NCI-H2196 (cell line): ENCODE measurements around the gene SLC38A8.

ENCODE experiments used
- DNase-seq: peaks from one replicate; lab custom pipeline; 2025; ENCODE audit not compliant: unreplicated experiment; lab: John Stamatoyannopoulos, UW

The SLC38A8 gene

DNA sequence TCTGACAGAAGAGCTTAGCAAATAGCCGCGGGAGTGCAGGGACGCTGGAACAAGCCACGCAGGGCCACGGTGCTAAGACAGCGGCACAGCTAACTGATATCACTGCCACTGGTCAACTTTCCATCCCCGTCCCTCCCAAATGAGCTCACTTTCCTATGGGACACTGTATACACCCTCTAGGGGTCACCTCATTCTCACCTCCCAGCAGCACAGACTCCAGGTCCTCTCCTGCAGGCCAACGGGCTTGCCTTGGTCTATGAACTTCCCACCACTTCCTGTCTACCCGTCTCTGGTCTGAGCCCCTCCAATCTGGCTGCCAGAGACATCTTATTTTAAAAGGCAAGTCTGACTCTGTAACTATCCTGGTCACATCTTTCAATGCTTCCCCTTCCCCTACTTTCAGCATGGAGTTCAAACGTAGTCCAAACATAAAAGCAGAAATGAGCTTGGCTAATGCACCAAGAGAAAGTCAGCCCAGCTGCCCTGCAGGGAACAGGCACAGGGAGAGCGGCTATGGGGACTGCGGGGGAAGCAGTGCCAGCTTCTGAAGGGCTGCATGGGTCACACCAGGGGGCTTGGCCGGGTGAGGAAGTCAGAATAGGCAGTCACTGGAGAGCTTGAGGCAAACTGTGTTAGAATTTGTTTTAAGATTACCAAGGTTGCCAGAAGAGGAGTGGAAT, 26.3 kb upstream of the SLC38A8 start:
- DNase-seq: no peak

DNA sequence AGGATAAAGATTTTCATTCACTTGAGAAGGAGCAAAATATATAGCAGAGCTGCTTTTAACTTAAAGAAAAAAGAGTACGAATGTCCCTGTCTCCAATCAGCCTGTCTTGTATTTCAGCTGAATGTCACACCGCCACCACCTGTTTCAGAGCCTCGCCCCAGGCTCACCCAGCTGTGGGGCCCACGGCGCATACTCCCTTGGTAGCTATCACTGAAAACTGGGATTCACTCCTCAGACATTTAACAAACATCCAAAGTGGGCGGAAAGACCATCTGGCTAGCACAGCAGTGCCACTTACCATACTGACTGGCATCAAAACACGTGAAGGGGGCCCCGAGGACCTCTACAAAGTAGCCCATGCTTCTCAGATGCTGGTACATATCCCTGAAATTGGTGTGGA, 25.4 kb upstream of the SLC38A8 start:
- no peak for DNase-seq

DNA sequence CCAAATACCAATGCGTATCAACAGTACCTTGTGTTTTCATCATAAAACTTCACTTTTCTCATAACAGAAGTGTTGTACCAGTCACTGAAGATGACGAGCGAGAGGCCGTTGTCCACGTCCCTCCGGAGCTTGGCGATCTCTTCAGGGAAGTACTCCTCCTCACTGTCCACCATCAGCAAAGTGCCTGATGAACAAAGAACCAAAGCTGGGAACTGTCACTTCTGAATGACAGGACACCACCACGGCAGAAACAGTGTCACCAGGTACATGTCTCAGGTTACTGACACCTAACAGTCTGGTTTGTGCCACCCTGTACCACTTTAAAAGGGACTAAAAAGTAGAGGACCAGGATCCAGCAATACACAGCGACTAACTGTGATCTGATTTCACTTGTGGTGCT, 25.0 kb upstream of the SLC38A8 start:
- DNase-seq: no peak

DNA sequence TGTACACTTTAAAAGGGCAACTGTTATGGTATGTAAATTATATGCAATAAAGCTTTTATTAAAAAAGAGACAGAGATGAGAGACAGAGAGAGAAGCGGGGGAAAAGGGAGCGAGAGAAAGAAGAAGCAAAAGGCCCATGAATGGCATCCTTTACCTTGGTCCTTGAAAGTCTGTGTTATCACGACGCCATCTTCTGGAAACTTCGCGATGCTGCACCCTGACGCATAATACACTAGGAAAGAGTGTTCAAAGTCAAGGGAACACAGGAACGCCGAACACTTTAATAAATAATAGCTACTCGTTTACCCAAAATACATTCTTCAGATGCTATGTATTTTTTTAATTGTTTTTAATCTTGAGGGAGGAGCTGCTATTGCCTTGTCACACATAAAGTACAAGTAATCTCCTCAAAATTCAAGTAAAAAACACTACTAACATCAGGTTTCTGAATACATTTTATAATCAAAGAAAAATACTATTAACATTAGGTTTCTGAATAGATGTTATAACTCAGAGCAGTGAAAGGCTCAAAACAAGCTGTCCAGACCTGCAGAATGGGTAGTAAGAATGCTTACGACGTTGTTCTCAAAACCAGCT, 23.0 kb upstream of the SLC38A8 start:
- peak; percentile 46 for DNase-seq

DNA sequence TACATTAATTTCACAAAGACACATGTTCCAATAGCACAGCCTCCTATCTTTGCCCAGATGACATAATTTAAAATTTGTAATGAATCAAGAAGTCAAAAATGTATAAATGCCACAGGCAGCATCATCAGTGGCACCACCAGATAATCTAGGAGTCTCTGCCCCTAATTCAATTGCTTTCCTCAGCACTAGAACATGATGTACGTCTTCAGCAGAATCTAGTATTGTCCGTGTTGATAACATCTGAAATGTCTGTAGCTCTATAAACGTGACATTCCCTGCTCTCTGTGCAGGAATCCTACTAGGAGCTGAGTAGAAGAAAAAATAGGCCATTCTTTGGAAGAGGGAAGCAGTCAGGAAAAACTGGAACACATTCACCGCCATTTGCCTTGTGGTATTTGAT, 21.4 kb upstream of the SLC38A8 start:
- DNase-seq: no peak

DNA sequence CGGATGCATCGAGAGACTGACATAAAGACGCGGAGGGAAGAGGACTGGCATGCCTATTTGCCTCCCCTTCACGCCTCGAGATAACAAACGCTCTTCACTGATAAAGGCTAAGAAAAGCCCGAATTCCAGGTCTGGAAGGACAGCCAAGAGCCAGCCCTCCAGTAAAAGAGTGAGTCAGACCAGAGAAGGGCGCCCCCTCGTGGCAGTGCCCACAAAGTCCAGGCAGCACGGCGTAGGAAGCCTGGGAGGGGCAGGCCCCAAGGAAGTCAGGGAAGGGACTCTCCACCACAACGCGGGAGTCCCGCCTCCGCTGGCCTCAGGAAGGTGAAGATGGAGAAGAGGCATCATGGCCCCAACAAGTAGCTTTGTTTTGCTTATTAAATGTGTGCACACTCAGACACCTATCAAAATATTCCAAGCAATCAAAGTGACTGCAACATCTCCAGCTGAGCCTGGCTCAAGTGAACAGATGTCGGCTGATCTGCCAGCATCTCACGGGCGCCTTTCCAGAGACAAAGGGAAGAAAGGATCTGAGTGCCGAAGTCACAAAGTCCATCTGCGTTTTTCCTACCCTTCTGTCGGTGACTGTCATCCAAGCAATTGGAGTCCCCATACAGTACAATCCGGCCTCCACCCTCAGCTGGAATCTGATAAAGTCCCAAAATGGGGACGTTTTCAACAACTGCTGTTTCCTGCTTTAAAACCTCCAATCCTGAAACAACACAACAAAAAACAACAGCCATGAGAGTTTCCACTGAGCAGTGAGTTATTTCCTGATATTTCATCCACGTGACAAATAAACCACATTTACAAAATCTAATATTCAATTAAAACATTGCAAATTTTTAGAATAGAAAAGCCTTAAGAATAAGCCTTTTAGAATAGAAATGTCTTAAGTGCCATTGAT, 20.4 kb upstream of the SLC38A8 start:
- DNase-seq: peak; percentile 62

DNA sequence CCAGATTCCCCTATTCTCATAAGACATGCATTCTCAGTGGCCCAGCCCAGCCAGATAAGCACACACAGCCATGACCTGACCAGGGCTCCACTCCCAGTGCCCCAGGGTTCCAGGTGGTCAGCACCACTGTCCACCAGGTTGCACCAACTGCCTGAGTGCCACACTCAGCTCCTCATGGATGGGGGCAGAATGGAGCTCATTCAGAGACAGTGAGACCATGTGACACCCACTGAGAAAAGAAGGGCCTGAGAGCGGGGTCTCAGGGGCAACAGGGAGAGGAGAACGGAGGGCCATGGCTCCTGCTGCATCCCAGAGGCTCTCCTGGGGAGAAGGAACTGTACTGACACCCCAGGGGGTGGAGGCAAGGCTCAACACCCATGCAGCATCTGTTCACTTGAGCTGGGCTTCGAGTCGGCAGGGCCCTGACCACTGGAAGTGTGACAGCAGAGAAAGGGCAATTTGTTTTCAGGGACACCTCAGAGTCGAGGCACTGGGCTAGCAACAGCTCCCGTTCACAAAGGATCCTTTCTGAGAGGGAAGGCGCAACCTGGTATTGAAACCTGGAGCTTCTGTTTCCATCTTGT, 18.7 kb upstream of the SLC38A8 start:
- no peak for DNase-seq

DNA sequence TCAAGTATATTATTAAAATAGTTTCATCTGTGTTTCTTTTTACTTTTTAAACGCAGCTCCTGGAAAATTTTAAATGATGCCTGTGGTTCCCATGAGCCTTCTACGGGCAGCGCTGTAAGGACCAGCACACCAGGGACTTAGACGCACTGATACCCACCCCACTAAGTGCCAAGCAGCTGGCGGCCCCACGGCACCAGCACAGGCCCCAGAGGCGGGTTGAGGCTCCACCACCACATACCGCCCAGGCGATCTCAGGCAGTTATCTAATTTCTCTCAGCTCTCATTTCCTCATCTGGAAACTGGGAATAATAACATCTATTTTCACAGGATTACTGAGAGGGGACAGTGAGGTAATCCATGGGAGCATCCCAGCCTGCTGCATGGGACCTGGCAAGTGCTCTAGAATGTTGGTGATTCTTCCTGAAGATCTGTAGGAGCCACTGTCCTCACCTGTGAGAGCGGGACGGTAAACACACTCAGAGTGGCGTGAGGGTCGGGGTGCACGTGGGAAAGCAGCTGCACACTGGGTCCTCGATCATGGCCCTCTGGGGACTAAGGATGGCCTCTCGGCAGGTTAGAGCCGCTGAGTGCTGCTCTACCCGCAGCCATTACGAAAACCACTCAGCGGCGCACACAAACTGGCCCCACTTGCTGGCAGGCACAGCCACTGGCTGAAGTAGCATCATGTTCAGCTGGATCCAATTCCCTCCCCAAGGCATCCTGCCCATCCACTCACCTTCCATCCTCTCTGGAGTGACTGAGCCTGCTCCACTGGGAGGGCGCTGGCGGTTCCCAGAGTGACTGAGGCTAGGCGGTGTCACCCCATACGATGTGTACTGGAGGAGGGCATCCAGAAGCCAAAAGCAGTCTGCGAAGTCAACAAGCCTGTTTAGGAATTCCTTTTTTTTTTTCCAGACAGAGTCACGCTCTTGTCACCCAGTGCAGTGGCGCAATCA, 17.6 kb upstream of the SLC38A8 start:
- no peak for DNase-seq

DNA sequence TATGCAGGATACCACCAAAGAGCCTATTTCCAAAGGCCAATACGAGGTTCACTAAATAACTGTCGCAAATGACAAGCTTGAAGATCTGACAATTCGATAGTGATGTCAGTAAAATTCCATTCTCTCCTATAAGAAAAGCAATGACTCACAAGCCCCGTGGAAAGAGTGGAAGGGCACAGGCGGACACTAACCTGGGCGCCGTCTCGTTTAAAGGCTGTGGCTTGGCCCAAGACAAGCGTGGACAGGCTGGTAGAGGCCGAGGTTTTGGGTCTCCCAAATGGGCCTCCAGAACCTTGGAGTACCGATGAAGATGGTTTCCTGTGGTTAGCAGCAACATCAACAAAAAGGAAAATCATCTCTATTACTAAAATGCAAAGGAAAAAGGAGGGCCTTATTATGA, 16.5 kb upstream of the SLC38A8 start:
- no peak for DNase-seq

DNA sequence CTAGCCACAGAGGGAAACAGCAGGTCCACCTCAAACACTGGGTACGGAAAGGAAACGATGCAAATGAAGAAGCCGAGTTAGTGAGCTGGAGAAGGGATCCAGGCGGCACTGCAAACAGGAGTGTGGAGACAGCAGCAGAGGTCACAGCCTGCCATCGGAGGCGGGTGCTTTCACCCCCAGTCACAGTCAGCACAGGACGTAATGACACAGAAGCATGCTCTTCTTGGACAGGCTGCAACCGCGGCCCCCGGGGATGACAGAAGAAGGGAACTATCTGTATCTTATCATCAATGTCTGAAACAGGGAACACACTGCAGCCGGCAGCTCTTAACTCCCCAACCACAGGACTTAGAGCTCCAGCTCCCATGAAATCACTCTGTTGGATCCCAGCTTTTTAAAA, 16.1 kb upstream of the SLC38A8 start:
- DNase-seq: no peak

DNA sequence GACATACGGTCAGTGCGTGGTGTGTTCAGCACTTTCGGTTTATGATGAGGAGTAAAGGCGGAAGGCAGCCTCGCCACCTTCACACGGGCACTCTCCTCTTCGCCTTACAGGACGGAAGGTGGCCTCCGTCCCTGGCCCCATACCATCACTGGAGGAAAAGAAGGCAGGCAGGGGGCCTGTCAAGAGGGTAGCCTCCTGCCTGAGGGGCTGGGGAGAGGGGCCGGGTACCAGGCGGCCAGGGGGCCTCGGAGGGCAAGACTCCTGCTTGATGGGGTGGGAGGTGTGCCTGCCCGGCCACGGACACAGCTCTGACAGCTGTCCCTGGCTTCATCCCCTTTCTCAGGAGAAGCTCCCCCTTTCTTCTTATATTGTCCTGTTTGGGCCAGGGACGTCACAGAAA, 15.6 kb upstream of the SLC38A8 start:
- no peak for DNase-seq

DNA sequence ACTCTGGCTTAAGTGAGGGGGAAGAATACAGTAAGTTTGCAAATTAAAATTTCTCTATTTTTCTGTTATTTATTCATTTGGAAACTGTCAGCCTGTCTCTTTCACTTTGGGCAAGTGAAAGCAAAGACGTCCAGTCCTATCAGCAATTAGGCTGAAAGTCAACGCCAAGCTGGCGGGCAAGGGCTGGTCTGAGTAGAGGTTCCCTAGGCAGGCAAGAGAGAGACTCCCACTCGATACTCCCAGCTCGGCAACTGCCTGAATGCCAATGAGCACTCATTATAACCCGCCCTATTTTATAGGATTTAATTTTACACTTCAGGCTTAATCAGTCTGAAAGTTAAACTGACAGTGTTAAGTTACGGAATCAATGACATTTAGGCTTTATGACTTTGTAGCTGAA, 14.3 kb upstream of the SLC38A8 start:
- DNase-seq: no peak

DNA sequence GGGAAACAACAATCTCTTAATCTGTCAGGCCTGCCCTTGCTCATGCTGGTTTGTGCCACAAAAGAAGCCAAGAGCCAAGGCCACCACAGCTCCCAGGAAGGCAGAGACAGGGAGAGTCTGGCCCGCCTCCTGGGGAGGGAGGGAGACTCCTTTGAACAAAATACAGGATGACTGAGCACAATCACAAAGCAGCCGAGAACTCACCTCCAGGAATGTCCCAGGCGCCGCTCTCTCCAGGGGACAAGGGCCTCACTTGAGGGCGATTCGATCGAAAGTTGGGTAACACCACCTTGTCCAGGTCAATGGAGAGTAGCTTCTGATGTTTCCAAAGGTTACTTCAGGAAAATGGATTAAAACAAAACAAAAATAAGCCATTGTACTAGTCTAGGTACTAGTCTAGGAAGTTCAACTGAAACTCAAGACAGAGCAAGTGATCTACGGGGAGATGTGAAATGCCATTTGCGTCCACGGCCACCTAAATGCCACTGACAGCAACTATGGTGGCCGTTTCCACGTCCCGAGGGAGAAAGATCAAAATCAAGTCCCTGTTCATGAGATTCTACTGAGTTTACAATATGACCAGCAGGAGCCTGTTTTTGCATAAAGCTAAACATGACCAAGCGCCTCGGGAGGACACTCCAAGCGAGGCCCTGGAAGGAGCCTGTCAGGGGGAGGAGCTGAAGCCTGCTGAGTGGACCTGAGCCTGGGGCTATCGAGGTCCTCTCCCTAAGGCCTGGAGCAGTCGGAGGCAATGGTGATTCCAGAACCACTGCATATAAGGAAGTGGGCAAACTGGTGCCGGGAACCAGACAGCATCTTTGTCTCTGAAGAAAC, 13.4 kb upstream of the SLC38A8 start:
- DNase-seq: no peak

DNA sequence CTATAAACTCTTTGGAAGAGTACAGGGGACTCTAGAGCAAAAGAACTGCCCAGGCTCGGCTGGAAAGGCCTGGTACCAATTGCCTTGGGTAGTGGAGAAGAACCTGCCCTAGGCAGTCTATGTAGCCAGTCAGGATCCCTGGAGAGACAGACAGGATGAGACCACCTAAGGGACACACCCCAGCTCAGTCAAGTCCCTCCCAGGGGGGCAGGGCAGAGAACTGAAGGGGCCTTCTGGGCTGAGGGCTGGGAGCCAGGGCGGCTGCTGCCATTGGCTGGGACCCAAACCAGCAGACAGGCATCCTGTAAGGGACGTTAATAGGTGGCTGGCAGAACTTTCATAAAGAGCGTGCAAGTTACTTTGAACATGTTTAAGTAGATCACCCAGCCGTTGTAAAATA, 12.8 kb upstream of the SLC38A8 start:
- DNase-seq: no peak

DNA sequence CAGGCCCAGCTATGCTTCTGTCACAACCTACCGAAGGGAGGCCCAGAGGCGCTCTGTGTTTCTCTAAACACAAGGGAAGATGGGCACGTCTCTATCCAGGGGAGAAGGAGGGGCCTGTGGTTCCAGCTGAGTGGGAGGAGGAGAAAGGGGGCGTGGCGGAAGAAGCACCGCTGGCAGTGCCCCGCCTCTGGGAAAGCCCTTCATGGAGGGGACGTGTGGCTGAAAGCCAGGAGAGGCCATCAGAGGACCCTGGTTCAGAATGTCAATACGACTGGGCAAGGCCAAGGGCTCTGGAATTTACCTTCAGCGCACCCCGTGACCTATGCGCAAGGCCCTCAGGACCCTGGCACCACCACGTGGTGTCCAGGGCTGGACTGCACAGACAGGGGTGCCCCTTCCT, 12.3 kb upstream of the SLC38A8 start:
- no peak for DNase-seq

DNA sequence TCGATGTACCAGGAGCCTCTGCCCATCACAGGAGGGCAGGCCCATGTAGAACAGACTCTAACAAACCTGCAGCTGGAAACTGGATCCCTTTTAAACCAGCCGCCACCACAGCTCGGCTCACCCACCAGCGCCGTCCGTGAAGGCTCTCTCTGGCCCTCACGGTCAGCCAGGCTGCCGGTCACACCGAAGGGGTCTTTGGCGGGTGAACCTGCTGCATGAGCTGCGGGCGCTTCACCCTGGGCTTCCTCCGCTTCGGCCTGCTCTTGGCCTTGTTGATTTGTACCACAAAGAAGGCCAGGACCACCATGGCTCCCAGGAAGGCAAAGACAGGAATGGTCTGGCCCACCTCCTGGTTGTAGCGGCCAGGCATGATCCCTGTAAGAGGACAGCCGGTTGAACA, 11.7 kb upstream of the SLC38A8 start:
- DNase-seq: no peak

DNA sequence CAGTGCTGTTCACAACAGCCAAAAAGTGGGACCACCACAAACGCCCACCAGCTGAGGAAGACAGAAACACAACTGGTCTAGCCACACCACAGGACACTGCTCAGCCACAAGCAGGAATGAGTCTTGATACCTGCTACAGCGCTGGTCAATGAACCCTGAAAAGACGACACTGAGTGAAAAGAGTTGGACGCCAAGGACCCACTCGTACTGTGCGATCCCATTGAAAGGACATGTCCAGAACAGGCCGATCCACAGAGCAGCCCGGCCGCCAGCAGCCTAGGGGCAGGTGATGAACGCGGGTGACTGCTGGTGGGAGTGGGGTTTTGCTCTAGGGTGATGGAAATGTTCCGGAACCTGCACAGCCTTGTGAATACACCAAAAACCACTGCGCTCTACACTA, 10.6 kb upstream of the SLC38A8 start:
- no peak for DNase-seq

DNA sequence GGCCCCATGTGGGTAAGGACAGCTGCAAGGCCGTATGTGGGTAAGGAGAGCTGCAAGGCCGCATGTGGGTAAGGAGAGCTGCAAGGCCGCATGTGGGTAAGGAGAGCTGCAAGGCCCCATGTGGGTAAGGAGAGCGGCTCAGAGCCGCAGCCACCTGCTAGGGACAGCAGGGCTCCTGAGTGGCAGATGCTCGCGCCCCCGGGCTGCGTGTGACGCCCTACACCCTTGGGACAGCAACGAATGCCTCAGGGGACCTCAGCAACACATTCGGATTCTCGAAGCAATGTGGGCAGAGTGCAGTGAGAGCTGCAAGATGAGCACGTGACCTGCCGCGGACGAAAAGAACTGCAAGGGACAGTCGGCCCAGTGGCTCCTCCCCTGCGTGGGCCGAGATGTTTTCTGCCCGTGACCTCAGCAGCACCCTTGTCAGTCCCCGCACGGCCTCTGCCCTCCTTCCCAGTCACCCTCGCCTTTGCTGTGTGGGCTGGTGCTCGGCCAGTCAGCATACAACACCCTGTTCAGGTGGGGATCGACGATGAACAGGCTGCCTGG, 9.6 kb upstream of the SLC38A8 start:
- DNase-seq: no peak

DNA sequence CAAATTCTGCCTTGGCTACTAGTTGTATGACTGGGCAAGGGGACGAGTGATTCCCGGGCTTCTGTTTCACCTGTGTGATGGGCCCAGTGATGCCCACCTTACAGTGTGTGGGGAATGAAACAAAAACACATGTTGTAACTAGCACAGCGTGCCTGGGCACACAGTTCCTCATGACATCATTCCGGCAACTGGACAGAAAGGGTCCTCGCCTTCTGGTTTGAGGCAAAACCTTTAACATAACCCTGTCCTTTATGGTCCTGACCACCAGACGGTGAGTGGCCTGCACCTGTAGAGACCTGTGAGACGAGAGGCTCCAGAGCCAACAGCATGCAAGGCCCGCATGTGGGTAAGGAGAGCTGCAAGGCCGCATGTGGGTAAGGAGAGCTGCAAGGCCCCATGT, 7.7 kb upstream of the SLC38A8 start:
- no peak for DNase-seq
